ENCODE data around the gene PPP1R18. TPM values are rescaled to one million over a fixed set of nuclear protein-coding genes. Genes with fewer than 3 reads are reported as not detected.

The PPP1R18 gene
- total and polyA plus RNA-seq, 9 of the 15 experiments (the other 6 are each of a cell fraction or from before 2014, with no cell fraction given) = 12.0 to 99.2 (median 42.6) TPM

DNA sequence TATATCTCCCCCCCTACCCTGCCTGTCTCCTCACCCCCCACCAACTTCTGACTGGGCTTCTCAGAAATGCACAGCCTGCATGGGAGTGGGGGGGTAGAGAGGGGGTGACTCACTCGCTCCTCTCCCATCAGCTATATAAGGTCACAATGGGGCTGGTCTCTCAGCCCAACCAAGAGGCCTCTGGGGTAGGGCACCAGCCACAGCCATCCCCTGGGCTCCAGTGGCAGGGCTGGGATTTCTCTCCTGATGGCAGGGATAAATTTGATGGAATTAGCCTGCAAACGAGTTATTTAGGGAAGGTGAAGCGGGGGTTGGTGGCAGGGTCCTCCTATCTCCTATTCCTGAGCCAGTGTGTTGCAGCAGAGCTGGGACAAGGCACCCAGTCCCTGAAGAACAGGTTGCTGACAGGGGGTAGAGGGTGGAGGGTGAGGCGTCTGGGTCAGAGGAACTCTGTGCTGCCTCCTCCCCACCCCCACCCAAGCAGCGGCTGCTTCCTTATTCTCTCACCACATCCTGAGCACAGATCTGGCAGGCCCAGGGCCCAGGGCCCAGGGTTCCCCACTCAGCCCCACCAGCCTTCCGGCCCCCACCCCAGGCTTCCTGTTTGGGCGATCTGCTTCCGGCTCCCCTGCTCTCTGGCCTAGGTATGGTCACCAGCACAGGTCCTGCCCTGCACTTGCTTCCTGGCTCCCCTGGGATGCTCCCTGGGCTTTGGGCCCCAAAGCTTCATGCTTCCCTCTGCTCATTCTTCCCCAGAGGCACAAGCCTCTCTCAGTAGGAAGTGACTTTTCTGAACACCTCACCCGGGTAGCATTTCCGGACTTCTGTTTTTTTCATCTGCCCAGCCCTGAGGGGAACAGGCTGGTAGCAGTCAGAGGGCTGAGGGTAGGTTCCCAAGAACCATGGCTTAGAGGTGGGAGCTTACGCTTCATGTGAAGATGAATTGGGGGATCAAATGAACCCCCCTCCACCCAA, 4.0 kb downstream of the PPP1R18 start (continued):
- TF ChIP-seq BRD4 (IDR thresholded peaks at IDR 0.05) (peak; percentile 89), ADNP (tag; IDR thresholded peaks at IDR 0.05) (no peak), MEF2A (IDR thresholded peaks at IDR 0.05; ENCODE audit: control insufficient read depth, low read depth, low read length) (no peak; the same call in 1 of the 2 replicates), ZBTB9 (CRISPR knock-in tag; IDR thresholded peaks at IDR 0.05) (peak; percentile 29; the same call in 1 of the 2 replicates), TFE3 (CRISPR knock-in tag; IDR thresholded peaks at IDR 0.05) (no peak), KDM1A (IDR thresholded peaks at IDR 0.05) (no peak), NFXL1 (CRISPR knock-in tag; IDR thresholded peaks at IDR 0.05) (no peak), ZNF124 (CRISPR knock-in tag; IDR thresholded peaks at IDR 0.05) (no peak)
- TF ChIP-seq, protein P1, sequence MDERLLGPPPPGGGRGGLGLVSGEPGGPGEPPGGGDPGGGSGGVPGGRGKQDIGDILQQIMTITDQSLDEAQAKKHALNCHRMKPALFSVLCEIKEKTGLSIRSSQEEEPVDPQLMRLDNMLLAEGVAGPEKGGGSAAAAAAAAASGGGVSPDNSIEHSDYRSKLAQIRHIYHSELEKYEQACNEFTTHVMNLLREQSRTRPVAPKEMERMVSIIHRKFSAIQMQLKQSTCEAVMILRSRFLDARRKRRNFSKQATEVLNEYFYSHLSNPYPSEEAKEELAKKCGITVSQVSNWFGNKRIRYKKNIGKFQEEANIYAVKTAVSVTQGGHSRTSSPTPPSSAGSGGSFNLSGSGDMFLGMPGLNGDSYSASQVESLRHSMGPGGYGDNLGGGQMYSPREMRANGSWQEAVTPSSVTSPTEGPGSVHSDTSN (CRISPR knock-in tag; IDR thresholded peaks at IDR 0.05; ENCODE audit: low read depth) = no peak
- TF ChIP-seq, protein P1 (tag; conservative IDR thresholded peaks at IDR 0.05; ENCODE audit: low read depth) = no peak
- TF ChIP-seq, protein P2, sequence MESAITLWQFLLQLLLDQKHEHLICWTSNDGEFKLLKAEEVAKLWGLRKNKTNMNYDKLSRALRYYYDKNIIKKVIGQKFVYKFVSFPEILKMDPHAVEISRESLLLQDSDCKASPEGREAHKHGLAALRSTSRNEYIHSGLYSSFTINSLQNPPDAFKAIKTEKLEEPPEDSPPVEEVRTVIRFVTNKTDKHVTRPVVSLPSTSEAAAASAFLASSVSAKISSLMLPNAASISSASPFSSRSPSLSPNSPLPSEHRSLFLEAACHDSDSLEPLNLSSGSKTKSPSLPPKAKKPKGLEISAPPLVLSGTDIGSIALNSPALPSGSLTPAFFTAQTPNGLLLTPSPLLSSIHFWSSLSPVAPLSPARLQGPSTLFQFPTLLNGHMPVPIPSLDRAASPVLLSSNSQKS (CRISPR knock-in tag; IDR thresholded peaks at IDR 0.05) = no peak
- TF ChIP-seq, protein P3, sequence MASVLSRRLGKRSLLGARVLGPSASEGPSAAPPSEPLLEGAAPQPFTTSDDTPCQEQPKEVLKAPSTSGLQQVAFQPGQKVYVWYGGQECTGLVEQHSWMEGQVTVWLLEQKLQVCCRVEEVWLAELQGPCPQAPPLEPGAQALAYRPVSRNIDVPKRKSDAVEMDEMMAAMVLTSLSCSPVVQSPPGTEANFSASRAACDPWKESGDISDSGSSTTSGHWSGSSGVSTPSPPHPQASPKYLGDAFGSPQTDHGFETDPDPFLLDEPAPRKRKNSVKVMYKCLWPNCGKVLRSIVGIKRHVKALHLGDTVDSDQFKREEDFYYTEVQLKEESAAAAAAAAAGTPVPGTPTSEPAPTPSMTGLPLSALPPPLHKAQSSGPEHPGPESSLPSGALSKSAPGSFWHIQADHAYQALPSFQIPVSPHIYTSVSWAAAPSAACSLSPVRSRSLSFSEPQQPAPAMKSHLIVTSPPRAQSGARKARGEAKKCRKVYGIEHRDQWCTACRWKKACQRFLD (CRISPR knock-in tag; IDR thresholded peaks at IDR 0.05) = peak; percentile 95
- TF ChIP-seq, protein P4, sequence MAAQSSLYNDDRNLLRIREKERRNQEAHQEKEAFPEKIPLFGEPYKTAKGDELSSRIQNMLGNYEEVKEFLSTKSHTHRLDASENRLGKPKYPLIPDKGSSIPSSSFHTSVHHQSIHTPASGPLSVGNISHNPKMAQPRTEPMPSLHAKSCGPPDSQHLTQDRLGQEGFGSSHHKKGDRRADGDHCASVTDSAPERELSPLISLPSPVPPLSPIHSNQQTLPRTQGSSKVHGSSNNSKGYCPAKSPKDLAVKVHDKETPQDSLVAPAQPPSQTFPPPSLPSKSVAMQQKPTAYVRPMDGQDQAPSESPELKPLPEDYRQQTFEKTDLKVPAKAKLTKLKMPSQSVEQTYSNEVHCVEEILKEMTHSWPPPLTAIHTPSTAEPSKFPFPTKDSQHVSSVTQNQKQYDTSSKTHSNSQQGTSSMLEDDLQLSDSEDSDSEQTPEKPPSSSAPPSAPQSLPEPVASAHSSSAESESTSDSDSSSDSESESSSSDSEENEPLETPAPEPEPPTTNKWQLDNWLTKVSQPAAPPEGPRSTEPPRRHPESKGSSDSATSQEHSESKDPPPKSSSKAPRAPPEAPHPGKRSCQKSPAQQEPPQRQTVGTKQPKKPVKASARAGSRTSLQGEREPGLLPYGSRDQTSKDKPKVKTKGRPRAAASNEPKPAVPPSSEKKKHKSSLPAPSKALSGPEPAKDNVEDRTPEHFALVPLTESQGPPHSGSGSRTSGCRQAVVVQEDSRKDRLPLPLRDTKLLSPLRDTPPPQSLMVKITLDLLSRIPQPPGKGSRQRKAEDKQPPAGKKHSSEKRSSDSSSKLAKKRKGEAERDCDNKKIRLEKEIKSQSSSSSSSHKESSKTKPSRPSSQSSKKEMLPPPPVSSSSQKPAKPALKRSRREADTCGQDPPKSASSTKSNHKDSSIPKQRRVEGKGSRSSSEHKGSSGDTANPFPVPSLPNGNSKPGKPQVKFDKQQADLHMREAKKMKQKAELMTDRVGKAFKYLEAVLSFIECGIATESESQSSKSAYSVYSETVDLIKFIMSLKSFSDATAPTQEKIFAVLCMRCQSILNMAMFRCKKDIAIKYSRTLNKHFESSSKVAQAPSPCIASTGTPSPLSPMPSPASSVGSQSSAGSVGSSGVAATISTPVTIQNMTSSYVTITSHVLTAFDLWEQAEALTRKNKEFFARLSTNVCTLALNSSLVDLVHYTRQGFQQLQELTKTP (IDR thresholded peaks at IDR 0.05; ENCODE audit: low read depth in 1 of 2, partially characterized antibody in 2 of 2) = peak; percentile 37 to 88
